Measurements from ENCODE around the gene TSEN34. TPM values are rescaled to one million over a fixed set of nuclear protein-coding genes. Genes with fewer than 3 reads are reported as not detected.
"Not testable (repeated sequence)": the region's sequence is repeated elsewhere in the genome, so short reads cannot be mapped to it uniquely, and the experiment has no call there.

Gene TSEN34
- total RNA-seq, 4 donors from 2014 or later = 49.4 to 103 (median 86.8) TPM

DNA sequence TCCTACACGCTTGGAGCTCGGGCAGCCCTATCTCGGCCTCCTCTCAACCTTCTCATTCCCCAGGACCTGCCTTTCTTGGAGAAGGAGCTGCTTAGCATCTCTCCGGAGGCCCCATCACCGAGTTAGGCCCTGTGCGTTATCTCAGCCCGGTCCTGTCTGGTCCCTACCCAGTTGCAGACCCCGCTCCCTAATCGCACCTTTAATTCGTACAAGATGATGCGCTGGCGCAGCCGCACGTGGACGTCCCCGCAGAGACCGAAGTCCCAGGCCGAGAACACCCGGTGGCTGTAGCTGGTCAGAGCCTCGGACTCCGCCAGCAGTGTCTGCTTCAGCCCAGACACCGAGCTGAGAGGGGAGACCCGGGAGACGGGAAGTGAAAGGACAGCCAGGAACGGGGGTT, 25.9 kb upstream of the TSEN34 start:
- H3K27me3 ChIP-seq = peaks cover 0 to 39% (median 7%) of the 10 kb centered on the region in 4 donors
- intact Hi-C loops (cut with DNase I) = loop anchor here (5.0 kb wide), 1 partner anchor 37 kb away; the partner anchor contains the start of gene RPS9
- no peak for DNase-seq (ENCODE audit: extremely low spot score)
- no peaks in the 10 kb centered on the region for H3K36me3 ChIP-seq
- 90% methylated on average over 25 of the region's 25 CpGs for WGBS
- no peaks in the 10 kb centered on the region for H3K9me3 ChIP-seq
- TF ChIP-seq EP300 (IDR thresholded peaks at IDR 0.05) (no peak), POLR2A (IDR thresholded peaks at IDR 0.05; ENCODE audit: low read depth) (no peak), POLR2AphosphoS5 (IDR thresholded peaks at IDR 0.05) (no peak)
- TF ChIP-seq, protein P1, sequence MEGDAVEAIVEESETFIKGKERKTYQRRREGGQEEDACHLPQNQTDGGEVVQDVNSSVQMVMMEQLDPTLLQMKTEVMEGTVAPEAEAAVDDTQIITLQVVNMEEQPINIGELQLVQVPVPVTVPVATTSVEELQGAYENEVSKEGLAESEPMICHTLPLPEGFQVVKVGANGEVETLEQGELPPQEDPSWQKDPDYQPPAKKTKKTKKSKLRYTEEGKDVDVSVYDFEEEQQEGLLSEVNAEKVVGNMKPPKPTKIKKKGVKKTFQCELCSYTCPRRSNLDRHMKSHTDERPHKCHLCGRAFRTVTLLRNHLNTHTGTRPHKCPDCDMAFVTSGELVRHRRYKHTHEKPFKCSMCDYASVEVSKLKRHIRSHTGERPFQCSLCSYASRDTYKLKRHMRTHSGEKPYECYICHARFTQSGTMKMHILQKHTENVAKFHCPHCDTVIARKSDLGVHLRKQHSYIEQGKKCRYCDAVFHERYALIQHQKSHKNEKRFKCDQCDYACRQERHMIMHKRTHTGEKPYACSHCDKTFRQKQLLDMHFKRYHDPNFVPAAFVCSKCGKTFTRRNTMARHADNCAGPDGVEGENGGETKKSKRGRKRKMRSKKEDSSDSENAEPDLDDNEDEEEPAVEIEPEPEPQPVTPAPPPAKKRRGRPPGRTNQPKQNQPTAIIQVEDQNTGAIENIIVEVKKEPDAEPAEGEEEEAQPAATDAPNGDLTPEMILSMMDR (IDR thresholded peaks at IDR 0.05) = no peak
- H3K4me3 ChIP-seq = no peak overlapping the region
- peaks cover 37 to 50% (median 47%) of the 10 kb centered on the region in 4 donors for H3K4me1 ChIP-seq
- H3K27ac ChIP-seq (replicated peaks in 1 of 4) = no peak overlapping the region

DNA sequence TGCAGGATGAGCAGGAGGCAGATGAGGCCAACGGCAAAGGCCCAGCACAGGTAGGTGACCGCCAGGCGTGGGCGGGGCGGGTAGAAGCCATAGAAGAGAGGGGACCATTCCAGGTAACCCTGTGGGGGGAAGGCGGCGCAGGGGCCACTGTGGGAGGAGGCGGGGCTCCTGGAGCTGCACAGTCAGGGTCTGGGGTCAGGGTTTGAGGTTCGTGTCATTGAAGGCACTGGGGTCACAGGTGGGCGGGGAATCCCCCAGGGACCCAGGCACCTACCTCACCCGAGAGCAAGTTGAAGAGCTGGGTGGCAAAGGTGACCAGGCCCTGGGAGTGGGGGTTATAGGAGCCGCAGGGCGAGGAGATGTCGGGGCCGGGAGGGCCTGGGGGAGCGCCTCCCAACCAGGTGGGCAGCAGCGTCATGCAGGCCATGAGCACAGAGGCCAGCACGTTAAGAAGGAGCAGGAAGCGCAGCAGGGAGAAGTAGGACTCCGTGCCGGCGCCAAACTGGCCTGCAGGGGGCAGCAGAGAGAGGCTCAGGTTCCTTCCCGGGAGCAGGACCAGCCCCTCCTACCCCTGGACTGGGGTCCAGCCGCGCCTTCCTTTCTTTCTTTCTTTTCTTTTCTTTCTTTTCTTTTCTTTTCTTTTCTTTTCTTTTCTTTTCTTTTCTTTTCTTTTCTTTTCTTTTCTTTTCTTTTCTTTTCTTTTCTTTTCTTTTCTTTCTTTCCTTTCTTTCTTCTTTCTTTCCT, 22.8 kb upstream of the TSEN34 start:
- H3K27me3 ChIP-seq = peaks cover 0 to 58% (median 13%) of the 10 kb centered on the region in 4 donors
- WGBS = 9% methylated on average over 11 of the region's 25 CpGs
- TF ChIP-seq POLR2AphosphoS5 (IDR thresholded peaks at IDR 0.05) = no peak
- TF ChIP-seq, protein P1 (IDR thresholded peaks at IDR 0.05) = peak; percentile 79 to 89 (median 81)
- no peak for TF ChIP-seq POLR2A (IDR thresholded peaks at IDR 0.05; ENCODE audit: low read depth)
- intact Hi-C loops (cut with DNase I) = loop anchor here (5.0 kb wide), 1 partner anchor 34 kb away; the partner anchor contains the start of gene RPS9
- no peaks in the 10 kb centered on the region for H3K36me3 ChIP-seq
- H3K4me3 ChIP-seq = peak overlapping the region in 1 of 4 donors; percentile 7
- no peak overlapping the region for H3K27ac ChIP-seq (replicated peaks in 1 of 4)
- no peaks in the 10 kb centered on the region for H3K9me3 ChIP-seq
- peak; percentile 97 for DNase-seq (ENCODE audit: extremely low spot score)
- H3K4me1 ChIP-seq = peaks cover 12 to 28% (median 18%) of the 10 kb centered on the region in 4 donors

DNA sequence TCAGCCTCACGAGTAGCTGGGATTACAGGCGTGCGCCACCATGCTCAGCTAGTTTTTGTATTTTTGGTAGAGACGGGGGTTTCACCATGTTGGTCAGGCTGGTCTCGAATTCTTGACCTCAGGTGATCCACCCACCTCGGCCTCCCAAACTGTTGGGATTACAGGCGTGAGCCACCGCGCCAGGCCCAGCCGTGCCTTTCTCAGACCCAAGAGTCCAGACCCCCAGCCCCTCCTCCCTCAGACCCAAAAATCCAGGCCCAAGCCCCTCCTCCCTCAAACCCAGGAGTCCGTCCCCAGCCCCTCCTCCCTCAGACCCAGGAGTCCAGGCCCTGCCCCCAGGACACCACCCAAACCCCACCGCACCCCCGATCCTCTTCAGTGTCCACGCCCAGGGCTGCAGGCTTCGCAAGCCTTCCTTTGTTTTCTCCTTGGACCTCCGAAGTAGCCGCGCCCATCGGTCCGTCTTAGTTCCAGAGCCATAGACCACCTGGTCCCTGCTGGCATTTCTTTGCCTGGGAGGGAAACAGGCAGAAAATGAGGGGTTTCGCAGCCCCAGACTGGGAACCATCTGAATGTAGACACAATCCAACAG, 21.9 kb upstream of the TSEN34 start:
- Histone ChIP-seq H3K4me1 (peaks cover 10 to 25% (median 15%) of the 10 kb centered on the region in 4 donors), H3K4me3 (no peak overlapping the region), H3K36me3 (no peaks in the 10 kb centered on the region), H3K27ac (replicated peaks in 1 of 4) (no peak overlapping the region), H3K9me3 (no peaks in the 10 kb centered on the region), H3K27me3 (peaks cover 0 to 67% (median 15%) of the 10 kb centered on the region in 4 donors)
- intact Hi-C loops (cut with DNase I) = loop anchor here (5.0 kb wide), 1 partner anchor 33 kb away; the partner anchor contains the start of gene RPS9
- WGBS = 82% methylated on average over 21 of the region's 21 CpGs
- TF ChIP-seq EP300 (IDR thresholded peaks at IDR 0.05) (no peak), POLR2AphosphoS5 (IDR thresholded peaks at IDR 0.05) (no peak), POLR2A (IDR thresholded peaks at IDR 0.05; ENCODE audit: low read depth) (no peak)
- TF ChIP-seq, protein P1 (IDR thresholded peaks at IDR 0.05) = no peak
- no peak for DNase-seq (ENCODE audit: extremely low spot score)

DNA sequence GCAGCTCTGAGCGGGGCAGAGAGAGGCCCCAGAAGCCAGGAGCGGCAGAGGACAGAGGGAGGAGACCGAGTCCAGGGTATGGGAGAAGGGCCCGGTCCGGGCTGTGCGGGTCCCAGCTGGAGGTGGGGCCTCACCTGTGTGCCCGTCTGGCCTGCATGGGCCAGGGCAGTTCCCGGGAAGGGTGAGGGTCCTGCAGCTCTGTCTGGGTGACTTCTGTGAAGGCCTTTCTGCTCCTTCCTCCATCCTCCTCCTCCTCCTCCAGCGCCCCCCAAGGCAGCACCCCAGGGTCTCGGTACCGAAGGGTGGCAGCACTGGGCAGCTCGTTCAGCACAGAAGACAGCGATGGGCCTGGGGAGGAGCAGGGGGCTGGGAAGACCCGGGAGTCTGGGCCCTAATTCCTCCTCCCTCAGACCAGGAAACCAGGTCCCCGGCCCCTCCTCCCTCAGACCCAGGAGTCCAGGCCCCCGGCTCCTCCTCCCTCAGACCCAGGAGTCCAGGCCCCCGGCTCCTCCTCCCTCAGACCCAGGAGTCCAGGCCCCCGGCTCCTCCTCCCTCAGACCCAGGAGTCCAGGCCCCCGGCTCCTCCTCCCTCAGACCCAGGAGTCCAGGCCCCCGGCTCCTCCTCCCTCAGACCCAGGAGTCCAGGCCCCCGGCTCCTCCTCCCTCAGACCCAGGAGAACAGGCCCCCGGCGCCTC, 19.2 kb upstream of the TSEN34 start:
- intact Hi-C loops (cut with DNase I) = loop anchor here (2.0 kb wide), 1 partner anchor 59 kb away; no protein-coding TSS in a partner anchor
- 81% methylated on average over 14 of the region's 23 CpGs for whole genome bisulfite sequencing
- Histone ChIP-seq H3K27me3 (peaks cover 0 to 47% (median 7%) of the 10 kb centered on the region in 4 donors), H3K4me1 (peaks cover 4 to 16% (median 8%) of the 10 kb centered on the region in 4 donors)
- not testable (repeated sequence) for H3K27ac ChIP-seq (replicated peaks in 1 of 4); H3K36me3 ChIP-seq; H3K4me3 ChIP-seq; H3K9me3 ChIP-seq; DNase-seq (ENCODE audit: extremely low spot score)
